GM23248 (cell line): ENCODE data around the gene C1orf35. TPM values are rescaled to one million over a fixed set of nuclear protein-coding genes. Genes with fewer than 3 reads are reported as not detected.

Experiments used
- DNase-seq: peaks from one replicate; pipeline ENCODE4 v3.0.0-alpha.2; 2015
- H2AFZ ChIP-seq: fragments of 200-600 bp; sonication (generic); 2 replicates; pipeline ENCODE4 v1.6.1; 2016; ENCODE audit warnings: antibody characterized with exemption
- H3F3A ChIP-seq: fragments of 200-600 bp; sonication (generic); 2 replicates; pipeline ENCODE4 v1.6.1; 2016; ENCODE audit warnings: mild to moderate bottlenecking, antibody characterized with exemption, mixed run types; ENCODE audit not compliant: insufficient read depth
- H3K27ac ChIP-seq: fragments of 200-600 bp; sonication (generic); 2 replicates; pipeline ENCODE4 v1.5.1; 2016; ENCODE audit warnings: mild to moderate bottlenecking
- H3K27me3 ChIP-seq: fragments of 200-600 bp; sonication (generic); replicated peaks from 2 replicates; pipeline ENCODE4 v1.6.1; 2016; ENCODE audit warnings: mild to moderate bottlenecking; ENCODE audit not compliant: insufficient read depth
- H3K36me3 ChIP-seq: fragments of 200-600 bp; sonication (generic); 2 replicates; pipeline ENCODE4 v1.6.1; 2016; ENCODE audit warnings: low read depth, mild to moderate bottlenecking
- H3K4me1 ChIP-seq: fragments of 200-600 bp; sonication (generic); 2 replicates; pipeline ENCODE4 v1.6.1; 2016; ENCODE audit warnings: mild to moderate bottlenecking; ENCODE audit not compliant: insufficient read depth
- H3K4me2 ChIP-seq: fragments of 200-600 bp; sonication (generic); one replicate; pipeline ENCODE4 v1.6.1; 2016; ENCODE audit warnings: mild to moderate bottlenecking; ENCODE audit not compliant: unreplicated experiment
- H3K4me3 ChIP-seq: fragments of 200-600 bp; sonication (generic); 2 replicates; pipeline ENCODE4 v1.5.1; 2016; ENCODE audit warnings: mild to moderate bottlenecking
- H3K79me2 ChIP-seq: fragments of 200-600 bp; sonication (generic); 2 replicates; pipeline ENCODE4 v1.6.1; 2016; ENCODE audit warnings: mild to moderate bottlenecking; ENCODE audit not compliant: insufficient read depth
- H3K9ac ChIP-seq: fragments of 200-600 bp; sonication (generic); 2 replicates; pipeline ENCODE4 v1.6.1; 2016; ENCODE audit warnings: mild to moderate bottlenecking
- H3K9me2 ChIP-seq: fragments of 200-600 bp; sonication (generic); 2 replicates; pipeline ENCODE4 v1.6.1; 2016; ENCODE audit warnings: mixed run types, mild to moderate bottlenecking, moderate library complexity; ENCODE audit not compliant: insufficient read depth
- H3K9me3 ChIP-seq: fragments of 200-600 bp; sonication (generic); one replicate; pipeline ENCODE4 v1.6.1; 2017; ENCODE audit warnings: low read depth
- H4K20me1 ChIP-seq: fragments of 200-600 bp; sonication (generic); 2 replicates; pipeline ENCODE4 v1.6.0; 2016; ENCODE audit not compliant: insufficient read depth
- EZH2 ChIP-seq: fragments of 200-600 bp; sonication (generic); IDR thresholded peaks from 2 replicates; pipeline ENCODE4 v1.6.1; 2018; ENCODE audit warnings: antibody characterized with exemption, mild to moderate bottlenecking; ENCODE audit not compliant: insufficient read depth, poor library complexity, severe bottlenecking
- EZH2phosphoT487 ChIP-seq: fragments of 200-600 bp; sonication (generic); IDR thresholded peaks from 2 replicates; pipeline ENCODE4 v1.6.1; 2018; ENCODE audit warnings: antibody characterized with exemption, moderate library complexity, mild to moderate bottlenecking, low read depth; ENCODE audit not compliant: insufficient read depth
- WGBS, 2 experiments: methylation state at CpG; one replicate each; pipeline ENCODE4 v1.1.6; 2015 to 2017; ENCODE audit warnings: low lambda C conversion rate in 2 of 2, low coverage in 1 of 2; ENCODE audit errors: missing lambda C conversion rate in 2 of 2; 5-methylcytosine and 5-hydroxymethylcytosine counted together
- in situ Hi-C: fragments of 300-500 bp; cut with MboI; formaldehyde crosslinking; loops from 2 replicates; pipeline ENCODE4 v1.15.0; 2020
- polyA plus RNA-seq: library from polyadenylated mRNA; unstranded; fragments of >200 nt; fragmentation: Nextera tagmentation; extraction: Ambion mirVana; gene quantifications from 2 replicates; pipeline ENCODE4 v1.2.1, GENCODE V29; 2016
- total RNA-seq: library from RNA; depleted of rRNA; stranded (reverse); fragments of >200 nt; shearing (Covaris generic); gene quantifications from 2 replicates; pipeline ENCODE4 v1.2.3, GENCODE V29; 2014

The C1orf35 gene
- total and polyA plus RNA-seq, 2 experiments from 2014 or later: 11.6 to 19.9 TPM

- peaks cover 17% of the 10 kb centered on the region for H3K4me1 ChIP-seq
- H2AFZ ChIP-seq: no peak overlapping the region
- H3K9me2 ChIP-seq: no peaks in the 10 kb centered on the region
- peaks cover 81% of the 10 kb centered on the region for H3K79me2 ChIP-seq
- H3K9me3 ChIP-seq: no peaks in the 10 kb centered on the region
- WGBS, 2 experiments: 62 to 69% methylated on average over 4 of the region's 4 CpGs
- DNase-seq: no peak
- H4K20me1 ChIP-seq: peaks cover 26% of the 10 kb centered on the region
- peaks cover 33% of the 10 kb centered on the region for H3F3A ChIP-seq
- in situ Hi-C loops: no loop called here
- peaks cover 20% of the 10 kb centered on the region; the same call in 1 of the 2 replicates for H3K36me3 ChIP-seq
- no peak overlapping the region for H3K27ac ChIP-seq
- no peak overlapping the region for H3K4me2 ChIP-seq
- no peak overlapping the region for H3K9ac ChIP-seq
- H3K27me3 ChIP-seq: no peaks in the 10 kb centered on the region
- TF ChIP-seq EZH2phosphoT487 (no peak), EZH2 (no peak)
- H3K4me3 ChIP-seq: no peak overlapping the region
Measured at GRCh38 chr1:228099331-228099732, 3.8 kb downstream of the C1orf35 start.

DNA sequence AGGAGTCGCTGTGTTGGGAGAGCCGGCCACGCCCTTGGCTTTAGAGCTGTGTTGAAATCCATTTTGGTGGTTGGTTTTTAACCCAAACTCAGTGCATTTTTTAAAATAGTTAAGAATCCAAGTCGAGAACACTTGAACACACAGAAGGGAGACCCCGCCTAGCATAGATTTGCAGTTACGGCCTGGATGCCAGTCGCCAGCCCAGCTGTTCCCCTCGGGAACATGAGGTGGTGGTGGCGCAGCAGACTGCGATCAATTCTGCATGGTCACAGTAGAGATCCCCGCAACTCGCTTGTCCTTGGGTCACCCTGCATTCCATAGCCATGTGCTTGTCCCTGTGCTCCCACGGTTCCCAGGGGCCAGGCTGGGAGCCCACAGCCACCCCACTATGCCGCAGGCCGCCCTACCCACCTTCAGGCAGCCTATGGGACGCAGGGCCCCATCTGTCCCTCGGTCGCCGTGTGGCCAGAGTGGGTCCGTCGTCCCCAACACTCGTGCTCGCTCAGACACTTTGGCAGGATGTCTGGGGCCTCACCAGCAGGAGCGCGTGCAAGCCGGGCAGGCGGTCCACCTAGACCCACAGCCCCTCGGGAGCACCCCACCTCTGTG lies 4.7 kb downstream of the C1orf35 start:
- Histone ChIP-seq H3K4me2 (no peak overlapping the region), H3K9me2 (no peaks in the 10 kb centered on the region), H3K4me1 (peaks cover 8% of the 10 kb centered on the region), H3K4me3 (no peak overlapping the region), H3K9me3 (no peaks in the 10 kb centered on the region), H2AFZ (no peak overlapping the region), H3K9ac (no peak overlapping the region), H3K79me2 (peaks cover 90% of the 10 kb centered on the region), H3K27ac (no peak overlapping the region; the same call in 1 of the 2 replicates), H3K36me3 (peaks cover 20% of the 10 kb centered on the region; the same call in 1 of the 2 replicates), H3K27me3 (no peaks in the 10 kb centered on the region), H4K20me1 (peaks cover 35% of the 10 kb centered on the region), H3F3A (peaks cover 33% of the 10 kb centered on the region)
- no peak for DNase-seq
- TF ChIP-seq EZH2 (no peak), EZH2phosphoT487 (no peak)
- in situ Hi-C loops: no loop called here
- WGBS, 2 experiments: 84 to 89% methylated on average over 27 to 28 of the region's 28 CpGs

GRCh38 chr1:228097333-228098081 lies 5.6 kb downstream of the C1orf35 start:
- Histone ChIP-seq H3K4me2 (no peak overlapping the region), H3K27ac (no peak overlapping the region), H3K79me2 (peaks cover 99% of the 10 kb centered on the region), H3K9me2 (no peaks in the 10 kb centered on the region), H3K36me3 (peaks cover 20% of the 10 kb centered on the region; the same call in 1 of the 2 replicates), H3K27me3 (no peaks in the 10 kb centered on the region), H4K20me1 (peaks cover 40% of the 10 kb centered on the region), H3K9ac (no peak overlapping the region), H3K9me3 (no peaks in the 10 kb centered on the region), H3K4me1 (peaks cover 8% of the 10 kb centered on the region; the same call in 1 of the 2 replicates), H3K4me3 (no peak overlapping the region), H2AFZ (no peak overlapping the region), H3F3A (peaks cover 33% of the 10 kb centered on the region)
- in situ Hi-C loops: no loop called here
- TF ChIP-seq EZH2 (no peak), EZH2phosphoT487 (no peak)
- 84 to 87% methylated on average over 32 to 34 of the region's 34 CpGs for WGBS, 2 experiments
- no peak for DNase-seq

DNA sequence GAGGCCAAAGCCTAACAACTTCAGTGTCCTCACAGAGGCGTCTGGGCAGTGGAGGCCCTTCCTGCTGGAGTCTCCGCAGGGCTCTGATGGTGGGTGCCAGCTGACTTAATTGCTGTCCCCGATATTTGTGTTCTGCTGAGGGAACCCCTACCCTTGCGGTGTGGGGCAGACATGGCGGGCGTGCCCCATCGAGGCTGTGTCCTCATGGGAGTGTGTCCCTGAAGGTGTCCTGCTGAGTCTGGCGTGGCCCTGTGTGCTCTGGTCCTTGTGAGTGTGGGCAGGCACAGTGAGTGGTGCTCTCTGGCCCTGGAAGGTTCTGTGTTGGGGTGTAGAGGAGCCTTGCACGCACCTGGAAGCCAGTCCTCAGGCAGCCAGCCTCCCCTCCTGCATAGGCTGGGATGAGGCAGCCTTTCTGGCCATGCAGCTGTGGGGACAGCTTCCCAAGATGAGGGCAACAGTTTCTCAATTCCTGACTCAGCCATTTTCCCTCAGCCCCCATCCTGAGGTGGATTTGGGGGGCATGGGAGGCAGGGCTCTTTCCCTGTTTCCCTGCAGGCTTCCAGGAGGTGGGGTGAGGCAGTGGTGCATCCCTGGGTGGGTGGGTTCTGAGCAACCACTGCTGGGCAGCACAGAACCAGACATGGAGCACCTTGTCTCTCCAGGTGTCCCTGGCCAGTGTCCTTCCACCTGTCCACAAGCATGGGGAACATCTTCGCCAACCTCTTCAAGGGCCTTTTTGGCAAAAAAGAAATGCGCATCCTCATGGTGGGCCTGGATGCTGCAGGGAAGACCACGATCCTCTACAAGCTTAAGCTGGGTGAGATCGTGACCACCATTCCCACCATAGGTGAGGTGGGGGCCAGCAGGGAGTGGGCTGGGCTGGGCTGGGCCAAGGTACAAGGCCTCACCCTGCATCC lies 6.5 kb downstream of the C1orf35 start:
- in situ Hi-C loops: no loop called here
- Histone ChIP-seq H4K20me1 (peaks cover 49% of the 10 kb centered on the region), H3K27ac (no peak overlapping the region; the same call in 1 of the 2 replicates), H3K9ac (no peak overlapping the region), H3F3A (peaks cover 39% of the 10 kb centered on the region), H3K9me2 (no peaks in the 10 kb centered on the region), H3K27me3 (no peaks in the 10 kb centered on the region), H3K36me3 (peaks cover 20% of the 10 kb centered on the region; the same call in 1 of the 2 replicates), H2AFZ (no peak overlapping the region), H3K4me1 (peaks cover 16% of the 10 kb centered on the region), H3K9me3 (no peaks in the 10 kb centered on the region), H3K4me2 (no peak overlapping the region), H3K79me2 (peaks cover 100% of the 10 kb centered on the region), H3K4me3 (no peak overlapping the region)
- WGBS, 2 experiments: 95 to 96% methylated on average over 13 of the region's 13 CpGs
- TF ChIP-seq EZH2: no peak
- no peak for TF ChIP-seq EZH2phosphoT487
- no peak for DNase-seq
